CD4-positive, CD25-positive, alpha-beta regulatory T cell (primary cell): ENCODE data around the gene CRHR2. TPM values are rescaled to one million over a fixed set of nuclear protein-coding genes. Genes with fewer than 3 reads are reported as not detected.

Experiments
- ATAC-seq, 2 donors: fragments of 150-1000 bp; cut with Tn5 transposase; one replicate each; pipeline ENCODE4 v1.10.0; 2021; ENCODE audit warnings: low read depth in 2 of 2, moderate number of reproducible peaks in 2 of 2, moderate library complexity in 1 of 2
- DNase-seq, 3 donors: peaks; one replicate each; pipeline versions ENCODE4 v3.0.0 to v3.0.0-alpha.2; 2012 to 2022; ENCODE audit warnings: mixed read lengths in 1 of 3
- H3K27ac ChIP-seq: one replicate; pipeline ENCODE4 v1.7.0; 2013; ENCODE audit warnings: mild to moderate bottlenecking, low read length; ENCODE audit not compliant: insufficient read depth, poor library complexity, severe bottlenecking
- H3K27me3 ChIP-seq: one replicate; pipeline ENCODE4 v1.7.0; 2013; ENCODE audit warnings: low read length; ENCODE audit not compliant: control insufficient read depth, insufficient read depth
- H3K36me3 ChIP-seq: one replicate; pipeline ENCODE4 v1.7.0; 2013; ENCODE audit warnings: mild to moderate bottlenecking, low read length, moderate library complexity; ENCODE audit not compliant: control insufficient read depth, insufficient read depth
- H3K4me1 ChIP-seq: 2 replicates; pipeline ENCODE4 v1.7.0; 2013; ENCODE audit warnings: mild to moderate bottlenecking, low read length; ENCODE audit not compliant: insufficient read depth, control insufficient read depth, poor library complexity, severe bottlenecking
- H3K4me3 ChIP-seq: one replicate; pipeline ENCODE4 v1.7.0; 2013; ENCODE audit warnings: low read depth, mild to moderate bottlenecking, low read length, moderate library complexity
- H3K9me3 ChIP-seq, 2 experiments: 1 replicate in 1 of 2; 2 replicates in 1 of 2; pipeline ENCODE4 v1.7.0; 2013; ENCODE audit warnings: low read length in 2 of 2, mild to moderate bottlenecking in 1 of 2, moderate library complexity in 1 of 2; ENCODE audit not compliant: control insufficient read depth in 2 of 2
- H3K27ac Mint-ChIP-seq, 3 donors: one replicate each; pipeline ENCODE4 v1.8.0; 2020 to 2022; ENCODE audit warnings: mild to moderate bottlenecking in 3 of 3, mixed read lengths in 3 of 3, moderate library complexity in 2 of 3
- H3K27me3 Mint-ChIP-seq: one replicate; pipeline ENCODE4 v1.8.0; 2022; ENCODE audit warnings: mild to moderate bottlenecking, mixed read lengths
- H3K36me3 Mint-ChIP-seq: one replicate; pipeline ENCODE4 v1.8.0; 2020; ENCODE audit warnings: mixed read lengths
- H3K4me1 Mint-ChIP-seq, 4 donors: one replicate each; pipeline ENCODE4 v1.8.0; 2020 to 2022; ENCODE audit warnings: mixed read lengths in 4 of 4, mild to moderate bottlenecking in 1 of 4
- H3K4me3 Mint-ChIP-seq, 4 donors: one replicate each; pipeline ENCODE4 v1.8.0; 2020 to 2022; ENCODE audit warnings: mild to moderate bottlenecking in 4 of 4, mixed read lengths in 4 of 4, moderate library complexity in 3 of 4
- H3K9me3 Mint-ChIP-seq, 7 donors: one replicate each; pipeline ENCODE4 v1.8.0; 2020 to 2022; ENCODE audit warnings: mixed read lengths in 7 of 7, mild to moderate bottlenecking in 3 of 7, moderate library complexity in 2 of 7
- polyA plus RNA-seq, 4 donors: library from polyadenylated mRNA; unstranded; fragments of 300-500 nt; fragmentation: Illumina TruSeq; gene quantifications; one replicate each; pipeline ENCODE4 v1.2.3, GENCODE V29; 2021
- total RNA-seq: library from RNA; stranded (reverse); gene quantifications from one replicate; pipeline ENCODE4 v1.2.3, GENCODE V29; 2022

Gene CRHR2
- total and polyA plus RNA-seq, 5 donors from 2014 or later: not detected

- Histone ChIP-seq H3K36me3 (no peaks in the 10 kb centered on the region), H3K27me3 (no peaks in the 10 kb centered on the region), H3K4me1 (no peaks in the 10 kb centered on the region), H3K27ac (no peak overlapping the region), H3K9me3 (no peaks in the 10 kb centered on the region), H3K4me3 (no peak overlapping the region)
- Mint-ChIP-seq H3K36me3 (no peaks in the 10 kb centered on the region), H3K4me3 (no peak overlapping the region), H3K27me3 (no peaks in the 10 kb centered on the region), H3K27ac (no peak overlapping the region), H3K4me1 (no peaks in the 10 kb centered on the region), H3K9me3 (peaks cover 0 to 1% (median 0%) of the 10 kb centered on the region in 7 donors)
- DNase-seq: no peak
- ATAC-seq: no peak
These were observed 17.9 kb downstream of the CRHR2 start for GRCh38 chr7:30664184-30664885.

- H3K27ac Mint-ChIP-seq: no peak overlapping the region
These were observed 18.8 kb downstream of the CRHR2 start for GRCh38 chr7:30663414-30663813.

GRCh38 chr7:30662431-30662939 lies 19.8 kb downstream of the CRHR2 start:
- Mint-ChIP-seq H3K9me3 (no peaks in the 10 kb centered on the region), H3K4me1 (no peaks in the 10 kb centered on the region), H3K4me3 (no peak overlapping the region), H3K27ac (no peak overlapping the region), H3K36me3 (no peaks in the 10 kb centered on the region), H3K27me3 (no peaks in the 10 kb centered on the region)
- H3K4me1 ChIP-seq: no peaks in the 10 kb centered on the region
- no peak overlapping the region for H3K4me3 ChIP-seq
- no peak overlapping the region for H3K27ac ChIP-seq
- no peaks in the 10 kb centered on the region for H3K36me3 ChIP-seq
- DNase-seq (no peak), ATAC-seq (no peak)
- H3K9me3 ChIP-seq: no peaks in the 10 kb centered on the region
- H3K27me3 ChIP-seq: no peaks in the 10 kb centered on the region

More at GRCh38 chr7:30663414-30663813, 18.8 kb downstream of the CRHR2 start:
- ATAC-seq (no peak), DNase-seq (no peak)
- Mint-ChIP-seq H3K36me3 (no peaks in the 10 kb centered on the region), H3K9me3 (peaks cover 0 to 1% (median 0%) of the 10 kb centered on the region in 7 donors), H3K27me3 (no peaks in the 10 kb centered on the region), H3K4me3 (no peak overlapping the region), H3K4me1 (no peaks in the 10 kb centered on the region)
- Histone ChIP-seq H3K4me3 (no peak overlapping the region), H3K4me1 (no peaks in the 10 kb centered on the region), H3K36me3 (no peaks in the 10 kb centered on the region), H3K27me3 (no peaks in the 10 kb centered on the region), H3K9me3 (no peaks in the 10 kb centered on the region), H3K27ac (no peak overlapping the region)

GRCh38 chr7:30661926-30662325 lies 20.3 kb downstream of the CRHR2 start:
- Mint-ChIP-seq H3K9me3 (no peaks in the 10 kb centered on the region), H3K4me1 (no peaks in the 10 kb centered on the region), H3K36me3 (no peaks in the 10 kb centered on the region), H3K27ac (no peak overlapping the region), H3K27me3 (no peaks in the 10 kb centered on the region), H3K4me3 (no peak overlapping the region)
- ATAC-seq (no peak), DNase-seq (no peak)
- Histone ChIP-seq H3K4me3 (no peak overlapping the region), H3K36me3 (no peaks in the 10 kb centered on the region), H3K9me3 (no peaks in the 10 kb centered on the region), H3K27ac (no peak overlapping the region), H3K4me1 (no peaks in the 10 kb centered on the region), H3K27me3 (no peaks in the 10 kb centered on the region)

GRCh38 chr7:30660331-30661255 lies 21.7 kb downstream of the CRHR2 start:
- H3K9me3 Mint-ChIP-seq: no peaks in the 10 kb centered on the region

GRCh38 chr7:30659312-30659711 lies 22.9 kb downstream of the CRHR2 start:
- no peak overlapping the region for H3K27ac ChIP-seq
- H3K27me3 ChIP-seq: no peaks in the 10 kb centered on the region
- H3K36me3 Mint-ChIP-seq: no peaks in the 10 kb centered on the region
- ATAC-seq: no peak
- H3K27me3 Mint-ChIP-seq: no peaks in the 10 kb centered on the region
- no peak overlapping the region for H3K4me3 Mint-ChIP-seq
- H3K9me3 Mint-ChIP-seq: no peaks in the 10 kb centered on the region
- no peaks in the 10 kb centered on the region for H3K4me1 Mint-ChIP-seq
- no peaks in the 10 kb centered on the region for H3K9me3 ChIP-seq
- no peaks in the 10 kb centered on the region for H3K4me1 ChIP-seq
- peak overlapping the region in 1 of 3 donors; percentile 53 for H3K27ac Mint-ChIP-seq
- no peak for DNase-seq
- H3K4me3 ChIP-seq: no peak overlapping the region
- H3K36me3 ChIP-seq: no peaks in the 10 kb centered on the region

More at GRCh38 chr7:30660331-30661255, 21.7 kb downstream of the CRHR2 start:
- H3K36me3 ChIP-seq: no peaks in the 10 kb centered on the region
- no peak overlapping the region for H3K4me3 Mint-ChIP-seq
- H3K4me1 Mint-ChIP-seq: no peaks in the 10 kb centered on the region
- no peak overlapping the region for H3K27ac ChIP-seq
- DNase-seq (no peak), ATAC-seq (no peak)
- no peaks in the 10 kb centered on the region for H3K9me3 ChIP-seq
- no peak overlapping the region for H3K27ac Mint-ChIP-seq
- no peaks in the 10 kb centered on the region for H3K27me3 ChIP-seq
- no peaks in the 10 kb centered on the region for H3K27me3 Mint-ChIP-seq
- H3K4me3 ChIP-seq: no peak overlapping the region
- no peaks in the 10 kb centered on the region for H3K36me3 Mint-ChIP-seq
- H3K4me1 ChIP-seq: no peaks in the 10 kb centered on the region

- no peak for DNase-seq
- H3K27me3 ChIP-seq: no peaks in the 10 kb centered on the region
- no peak overlapping the region for H3K27ac Mint-ChIP-seq
- no peaks in the 10 kb centered on the region for H3K9me3 Mint-ChIP-seq
- H3K4me1 Mint-ChIP-seq: no peaks in the 10 kb centered on the region
- no peak overlapping the region for H3K27ac ChIP-seq
- ATAC-seq: no peak
- H3K36me3 ChIP-seq: no peaks in the 10 kb centered on the region
- H3K4me1 ChIP-seq: no peaks in the 10 kb centered on the region
- H3K4me3 ChIP-seq: no peak overlapping the region
- no peak overlapping the region for H3K4me3 Mint-ChIP-seq
- H3K27me3 Mint-ChIP-seq: no peaks in the 10 kb centered on the region
- H3K9me3 ChIP-seq: no peaks in the 10 kb centered on the region
- peaks cover 2% of the 10 kb centered on the region for H3K36me3 Mint-ChIP-seq
These were observed 23.7 kb downstream of the CRHR2 start for GRCh38 chr7:30658479-30659074.
